Smooth muscle cell (in vitro differentiated cells): ENCODE results near the gene TMEM120B. TPM values are rescaled to one million over a fixed set of nuclear protein-coding genes. Genes with fewer than 3 reads are reported as not detected.
"Not testable (repeated sequence)": the region's sequence is repeated elsewhere in the genome, so short reads cannot be mapped to it uniquely, and the experiment has no call there.

Experiments
- DNase-seq: peaks from one replicate; lab custom pipeline; 2025; ENCODE audit not compliant: unreplicated experiment; lab: John Stamatoyannopoulos, UW
- H2AFZ ChIP-seq: fragments of 200-600 bp; sonication (generic); 2 replicates; pipeline ENCODE4 v1.6.0; 2016; ENCODE audit warnings: antibody characterized with exemption, low read depth, mild to moderate bottlenecking
- H3F3A ChIP-seq: fragments of 200-600 bp; sonication (generic); 2 replicates; pipeline ENCODE4 v1.6.0; 2017; ENCODE audit warnings: antibody characterized with exemption, low read depth
- H3K27ac ChIP-seq: fragments of 200-600 bp; sonication (generic); 2 replicates; pipeline ENCODE4 v1.5.1; 2016; ENCODE audit warnings: low read depth, mild to moderate bottlenecking
- H3K27me3 ChIP-seq: fragments of 200-600 bp; sonication (generic); 2 replicates; pipeline ENCODE4 v1.6.1; 2016; ENCODE audit warnings: low read depth, mild to moderate bottlenecking
- H3K36me3 ChIP-seq: fragments of 200-600 bp; sonication (generic); 2 replicates; pipeline ENCODE4 v1.5.1; 2016; ENCODE audit warnings: low read depth
- H3K4me1 ChIP-seq: fragments of 200-600 bp; sonication (generic); 2 replicates; pipeline ENCODE4 v1.5.1; 2016; ENCODE audit warnings: low read depth
- H3K4me2 ChIP-seq: fragments of 200-600 bp; sonication (generic); 2 replicates; pipeline ENCODE4 v1.6.0; 2016; ENCODE audit warnings: mild to moderate bottlenecking
- H3K4me3 ChIP-seq: fragments of 200-600 bp; sonication (generic); 2 replicates; pipeline ENCODE4 v1.5.1; 2016; ENCODE audit warnings: mild to moderate bottlenecking
- H3K79me2 ChIP-seq: fragments of 200-600 bp; sonication (generic); 2 replicates; pipeline ENCODE4 v1.6.0; 2016; ENCODE audit warnings: low read depth, mild to moderate bottlenecking
- H3K9ac ChIP-seq: fragments of 200-600 bp; sonication (generic); 2 replicates; pipeline ENCODE4 v1.6.0; 2016; ENCODE audit warnings: low read depth
- H3K9me3 ChIP-seq: fragments of 200-600 bp; sonication (generic); replicated peaks from 2 replicates; pipeline ENCODE4 v1.5.1; 2016; ENCODE audit warnings: low read depth
- H4K20me1 ChIP-seq: fragments of 200-600 bp; sonication (generic); 2 replicates; pipeline ENCODE4 v1.6.0; 2016; ENCODE audit warnings: low read depth
- CTCF ChIP-seq: fragments of 200-600 bp; sonication (generic); IDR thresholded peaks from 2 replicates; pipeline ENCODE4 v1.5.1; 2017; ENCODE audit warnings: borderline replicate concordance, mild to moderate bottlenecking, antibody characterized with exemption; ENCODE audit not compliant: insufficient read depth, poor library complexity, severe bottlenecking
- WGBS: methylation state at CpG from one replicate; pipeline ENCODE4 v1.1.7; 2016; ENCODE audit warnings: low lambda C conversion rate; 5-methylcytosine and 5-hydroxymethylcytosine counted together
- polyA plus RNA-seq: library from polyadenylated mRNA; unstranded; fragments of >200 nt; fragmentation: Nextera tagmentation; extraction: Ambion mirVana; gene quantifications from 2 replicates; pipeline ENCODE4 v1.2.1, GENCODE V29; 2016
- total RNA-seq: library from RNA; depleted of rRNA; stranded (reverse); fragments of >200 nt; gene quantifications from 2 replicates; pipeline ENCODE4 v1.2.3, GENCODE V29; 2014

Gene TMEM120B
- total RNA-seq (5.3 and 6.9 TPM in 2 replicates), polyA plus RNA-seq (7.6 and 7.7 TPM in 2 replicates)

DNA sequence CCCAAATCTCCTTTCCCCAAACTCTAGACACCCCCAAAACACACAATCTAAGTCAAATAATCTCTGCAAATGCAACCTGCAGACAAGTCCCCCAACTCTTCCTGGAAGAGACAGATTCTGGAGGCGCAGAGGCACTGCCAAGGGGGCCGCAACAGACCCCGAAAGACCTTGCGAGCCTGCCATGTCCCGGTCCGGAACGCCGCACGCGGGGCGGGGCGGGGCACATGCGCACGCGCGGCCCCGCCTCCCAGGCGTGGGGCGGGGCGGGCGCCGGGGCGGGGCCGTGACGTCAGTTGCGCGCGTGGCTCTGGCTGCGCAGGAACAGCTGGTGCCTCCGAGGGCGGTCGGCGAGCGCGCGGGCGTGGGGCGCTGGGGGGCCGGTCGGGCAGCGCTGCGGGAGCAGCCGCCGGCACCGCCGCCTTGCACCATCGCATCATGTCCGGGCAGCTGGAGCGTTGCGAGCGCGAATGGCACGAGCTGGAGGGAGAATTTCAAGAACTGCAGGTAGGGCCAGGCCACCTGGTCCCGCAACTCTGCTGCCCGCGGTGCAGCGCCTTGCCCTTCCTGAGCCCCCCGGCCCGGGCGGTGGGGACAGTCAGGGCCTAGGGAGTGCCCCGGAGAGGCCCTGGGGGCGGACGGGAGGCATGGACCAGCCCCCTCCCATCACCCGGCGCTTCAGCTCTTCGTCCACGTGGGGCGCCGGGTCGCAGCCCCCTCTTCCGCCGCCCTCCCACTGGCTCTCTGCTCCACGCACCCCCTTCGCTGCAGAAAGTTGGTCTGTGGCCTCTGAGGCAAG is at the start of gene TMEM120B:
Gene TMEM120B, plus strand, starts transcription at position 292 of the 796 bp plus-strand sequence. Its CDS starts 144 bp downstream, at position 436.
- H3K4me1 ChIP-seq = peaks cover 8% of the 10 kb centered on the region
- H3K4me2 ChIP-seq = peak within 1 kb of the TSS; percentile 99
- peaks cover 4% of the 10 kb centered on the region for H3F3A ChIP-seq
- H3K27ac ChIP-seq = peak within 1 kb of the TSS; percentile 79
- H3K4me3 ChIP-seq = peak within 1 kb of the TSS; percentile 93
- no peaks in the 10 kb centered on the region for H3K9me3 ChIP-seq
- H3K9ac ChIP-seq = peak within 1 kb of the TSS; percentile 90
- H4K20me1 ChIP-seq = no peaks in the 10 kb centered on the region
- no peaks in the 10 kb centered on the region for H3K27me3 ChIP-seq
- WGBS = under 1% methylated on average over 44 of the region's 74 CpGs
- peak; percentile 75 for DNase-seq
- H2AFZ ChIP-seq = peak within 1 kb of the TSS; percentile 98
- no peak for TF ChIP-seq CTCF
- H3K36me3 ChIP-seq = no peaks in the 10 kb centered on the region
- peaks cover 19% of the 10 kb centered on the region for H3K79me2 ChIP-seq

DNA sequence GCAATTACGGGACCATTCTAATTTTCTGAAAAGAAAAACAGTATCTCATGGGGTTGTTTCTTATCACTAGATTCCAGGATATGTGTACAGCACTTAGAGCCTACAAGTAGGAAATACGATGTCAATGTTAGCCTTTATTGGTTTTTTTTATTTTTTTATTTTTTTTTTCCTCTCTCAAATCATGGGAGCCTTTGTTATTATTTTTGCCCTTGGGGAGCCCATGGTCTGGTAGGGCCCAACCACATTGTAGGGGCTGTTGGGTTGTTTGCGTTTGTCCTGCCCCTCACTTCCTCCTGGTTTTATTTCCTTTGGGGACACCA is 49.0 kb upstream of the TMEM120B start:
- DNase-seq = no peak
- no peaks in the 10 kb centered on the region for H3K79me2 ChIP-seq
- H3K27ac ChIP-seq = no peak overlapping the region
- H3K9me3 ChIP-seq = no peaks in the 10 kb centered on the region
- no peak overlapping the region for H2AFZ ChIP-seq
- H4K20me1 ChIP-seq = no peaks in the 10 kb centered on the region
- no peak for TF ChIP-seq CTCF
- H3K27me3 ChIP-seq = no peaks in the 10 kb centered on the region
- H3K36me3 ChIP-seq = no peaks in the 10 kb centered on the region
- no peak overlapping the region for H3K9ac ChIP-seq
- no peak overlapping the region for H3K4me2 ChIP-seq
- no peak overlapping the region for H3K4me3 ChIP-seq
- peaks cover 12% of the 10 kb centered on the region for H3K4me1 ChIP-seq
- 94% methylated on average over 3 of the region's 3 CpGs for WGBS
- no peaks in the 10 kb centered on the region for H3F3A ChIP-seq

DNA sequence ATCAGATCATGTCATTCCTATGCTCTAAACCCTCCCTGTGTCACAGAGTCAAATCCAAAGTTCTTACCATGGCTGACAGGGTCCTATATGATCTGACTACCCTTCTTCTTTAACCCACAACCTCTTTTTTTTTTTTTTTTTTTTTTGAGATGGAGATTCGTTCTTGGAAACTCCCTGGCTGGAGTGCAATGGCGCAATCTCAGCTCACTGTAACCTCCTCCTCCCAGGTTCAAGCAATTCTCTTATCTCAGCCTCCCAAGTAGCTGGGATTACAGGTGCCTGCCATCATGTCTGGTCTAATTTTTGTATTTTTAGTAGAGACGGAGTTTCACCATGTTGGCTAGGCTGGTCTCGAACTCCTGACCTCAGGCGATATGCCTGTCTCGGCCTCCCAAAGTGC is 45.7 kb upstream of the TMEM120B start:
- DNase-seq, H3K4me3 ChIP-seq, H3K36me3 ChIP-seq, H2AFZ ChIP-seq, H3K79me2 ChIP-seq, H4K20me1 ChIP-seq, H3K27me3 ChIP-seq, H3F3A ChIP-seq, H3K9me3 ChIP-seq, H3K27ac ChIP-seq, H3K9ac ChIP-seq, H3K4me2 ChIP-seq, H3K4me1 ChIP-seq: not testable (repeated sequence)
- 91% methylated on average over 6 of the region's 6 CpGs for WGBS

DNA sequence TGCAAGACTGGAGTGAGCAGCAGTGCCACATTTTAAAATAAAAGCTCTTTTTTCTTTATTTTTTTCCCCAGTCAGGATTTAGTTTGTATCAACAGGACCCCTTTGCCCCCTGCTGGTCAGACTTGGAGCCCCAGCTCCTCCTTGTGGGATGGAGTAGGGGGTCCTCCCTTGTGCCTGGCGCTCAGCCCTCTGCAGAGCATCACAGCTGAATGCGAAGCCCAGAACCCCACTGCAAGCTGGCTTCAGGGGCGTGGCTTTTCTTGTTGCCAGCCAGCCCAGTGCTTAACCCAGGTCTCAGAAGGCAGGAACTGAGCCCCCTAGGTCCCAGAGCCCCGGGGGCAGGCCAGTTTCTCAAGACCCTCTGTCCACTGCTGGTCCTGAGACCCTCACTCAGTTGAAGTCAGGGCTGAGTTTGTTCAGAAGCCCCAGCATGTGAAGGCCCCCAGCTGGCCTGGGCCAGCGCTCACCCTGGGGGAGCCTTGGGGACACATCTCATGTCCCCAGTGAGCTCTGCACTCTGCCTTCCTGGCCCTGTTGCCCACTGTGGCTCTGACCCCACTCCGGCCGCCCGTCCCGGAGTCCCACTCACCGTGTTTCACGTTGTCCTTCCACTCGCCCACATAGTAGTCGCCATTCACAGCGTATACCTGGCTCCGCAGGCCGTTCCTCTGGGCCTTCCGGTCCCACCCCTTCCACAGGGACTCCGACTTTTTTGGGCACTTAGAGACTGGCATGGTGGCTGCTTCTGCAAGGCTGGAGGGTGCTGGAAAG is 43.6 kb upstream of the TMEM120B start:
- peak; percentile 63 for TF ChIP-seq CTCF

More for the DNA sequence above, 43.6 kb upstream of the TMEM120B start:
- no peak overlapping the region for H3K4me2 ChIP-seq
- WGBS = 86% methylated on average over 18 of the region's 18 CpGs
- H3K27ac ChIP-seq = no peak overlapping the region
- peaks cover 9% of the 10 kb centered on the region for H3K4me1 ChIP-seq
- H3F3A ChIP-seq = peaks cover 6% of the 10 kb centered on the region
- H3K27me3 ChIP-seq = no peaks in the 10 kb centered on the region
- H3K9ac ChIP-seq = no peak overlapping the region
- H3K36me3 ChIP-seq = no peaks in the 10 kb centered on the region
- no peaks in the 10 kb centered on the region for H4K20me1 ChIP-seq
- peak; percentile 3 for DNase-seq
- no peaks in the 10 kb centered on the region for H3K79me2 ChIP-seq
- H3K9me3 ChIP-seq = no peaks in the 10 kb centered on the region
- H2AFZ ChIP-seq = no peak overlapping the region
- H3K4me3 ChIP-seq = no peak overlapping the region
